ENCODE data around the gene DIP2C.

- TF ChIP-seq CTCF (IDR thresholded peaks at IDR 0.05): no peak
- no peak for TF ChIP-seq POLR2A (IDR thresholded peaks at IDR 0.05)
Measured at GRCh38 chr10:575402-576129, 113.9 kb downstream of the DIP2C start.
